Right ventricle myocardium inferior (tissue), 1 donor: ENCODE results near the gene EDN3. TPM values are rescaled to one million over a fixed set of nuclear protein-coding genes. Genes with fewer than 3 reads are reported as not detected.

Experiments
- ATAC-seq: fragments of 200-7000 bp; cut with Tn5 transposase; one replicate; pipeline ENCODE4 v1.9.1; 2020; ENCODE audit warnings: mild to moderate bottlenecking, moderate library complexity
- DNase-seq: peaks from one replicate; pipeline ENCODE4 v3.0.0; 2021; ENCODE audit errors: missing footprints
- intact Hi-C: fragments of 100-400 bp; cut with DNase I; formaldehyde crosslinking; loops from one replicate; pipeline ENCODE4 v1.11.0; 2022
- total RNA-seq: library from RNA; stranded (reverse); fragmentation: NEBNext Ultra II Directional; extraction: Animal tissue kit (Norgen Biotek cat#: 25700); gene quantifications from one replicate; pipeline ENCODE4 v1.2.1, GENCODE V29; 2021
- donor health status: DM: no; HTN: yes; CAD: no; lungs with severe emphysema.

Gene EDN3
- total RNA-seq, 1 donor from 2014 or later = not detected

DNA sequence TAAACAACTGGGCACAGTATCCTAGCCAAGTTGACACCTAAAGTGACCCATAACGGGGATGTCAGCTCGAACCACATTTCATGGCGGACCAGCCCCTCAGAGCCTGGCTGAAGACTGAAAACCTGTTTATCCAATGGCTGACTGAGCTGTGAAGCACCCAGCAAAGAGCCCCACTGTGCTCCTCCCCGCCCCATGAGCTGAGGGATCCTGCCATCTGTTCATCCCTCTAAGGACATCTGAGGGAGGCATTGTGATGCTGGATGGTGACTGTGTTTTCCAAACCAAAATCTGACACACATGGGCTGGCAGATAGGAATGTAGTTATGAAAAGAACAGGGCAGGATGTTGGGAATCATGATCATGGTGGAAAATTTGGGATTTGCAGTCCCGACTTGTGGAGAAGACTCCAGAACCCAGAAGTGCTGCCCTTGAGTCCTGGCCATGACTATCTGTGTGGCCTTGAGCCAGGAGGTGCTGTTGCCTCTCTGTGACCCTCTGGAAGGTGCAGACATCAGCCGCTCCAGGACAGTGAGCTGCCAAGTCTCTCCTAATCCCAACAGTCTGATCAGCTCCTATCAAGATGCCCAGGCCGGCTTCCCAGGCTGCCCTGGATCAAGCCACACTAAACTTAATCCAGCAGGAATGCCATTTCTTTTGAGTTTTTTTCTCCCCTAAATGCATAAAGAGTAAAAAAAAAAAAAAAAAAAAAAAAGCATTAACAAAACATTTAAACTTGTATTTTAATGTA, 5.7 kb downstream of the EDN3 start:
- intact Hi-C loops = no loop called here

DNA sequence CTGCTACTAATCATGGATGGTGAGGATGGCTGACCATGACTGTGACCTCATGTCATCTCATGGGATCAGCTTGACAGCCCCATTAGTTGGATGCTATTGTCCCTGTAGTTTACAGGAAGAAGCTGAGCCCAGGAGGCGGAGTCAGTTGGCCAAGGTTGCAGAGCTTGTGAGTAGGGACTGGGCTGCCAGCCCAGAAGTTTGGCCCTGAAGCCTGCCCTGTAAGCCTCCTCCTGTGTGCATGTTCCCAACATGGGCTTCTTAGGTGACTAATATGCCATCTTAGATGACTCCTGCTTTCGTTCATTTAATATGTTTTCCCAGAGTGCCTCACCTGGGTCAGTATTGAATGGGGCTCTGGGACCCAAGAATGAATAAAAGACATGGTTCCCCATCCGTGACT, 6.9 kb downstream of the EDN3 start:
- DNase-seq = no peak
- intact Hi-C loops = no loop called here
- no peak for ATAC-seq

More for the DNA sequence above, 5.7 kb downstream of the EDN3 start:
- no peak for DNase-seq
- no peak for ATAC-seq

DNA sequence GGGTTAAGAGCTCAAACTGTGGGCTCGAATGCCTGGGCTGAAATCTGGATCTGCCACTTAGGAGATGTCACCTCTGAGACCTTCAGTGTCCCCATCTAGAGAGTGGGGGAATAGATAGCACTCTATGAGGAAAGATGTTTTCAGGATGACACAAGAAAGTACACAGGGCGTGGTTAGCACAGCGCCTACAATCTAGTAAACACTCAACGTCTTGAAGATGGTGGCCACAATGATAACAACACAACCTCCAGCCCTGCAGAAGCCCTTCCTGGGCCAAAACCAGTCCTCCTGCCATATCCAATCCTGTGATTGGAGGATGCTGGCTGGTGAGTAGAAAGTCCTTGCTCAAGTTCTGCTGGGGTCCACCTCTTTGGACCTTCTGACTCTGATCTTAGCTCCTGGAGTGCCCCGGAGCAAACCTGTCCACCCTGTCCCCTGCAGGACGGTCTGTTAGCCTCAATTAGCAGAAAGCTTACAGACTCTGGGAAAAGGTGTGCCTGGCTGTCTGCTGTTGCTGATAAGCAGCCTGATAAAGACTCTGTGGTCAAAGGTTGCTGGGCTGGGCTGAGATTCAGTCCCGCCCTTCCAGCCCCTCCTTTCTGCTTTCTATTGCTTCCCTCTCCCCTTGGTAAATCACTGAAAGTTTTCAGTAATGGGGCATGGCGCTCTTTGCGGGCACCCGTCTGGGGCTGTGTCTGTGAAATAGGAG, 8.2 kb downstream of the EDN3 start:
- intact Hi-C loops = no loop called here
- ATAC-seq (no peak), DNase-seq (no peak)

DNA sequence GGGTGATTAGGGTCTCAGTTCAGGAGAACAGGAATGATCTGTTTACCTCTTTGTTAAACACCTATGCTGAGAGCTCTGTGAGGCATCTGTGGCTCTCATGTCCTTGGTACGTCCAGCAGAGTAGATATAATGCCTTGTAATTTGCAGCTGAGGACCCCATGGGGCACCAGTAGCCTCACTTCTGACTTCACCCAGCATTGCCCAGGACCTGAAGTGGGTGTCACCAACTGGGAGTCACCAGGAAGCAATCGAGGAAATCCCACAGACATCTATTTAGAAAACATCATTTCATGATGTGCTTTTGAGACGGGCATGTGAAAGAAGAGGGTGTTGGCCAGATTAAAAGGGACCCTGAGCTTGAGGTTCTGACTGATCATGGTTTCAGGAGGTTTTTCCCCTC, 8.8 kb downstream of the EDN3 start:
- DNase-seq (no peak), ATAC-seq (no peak)
- intact Hi-C loops = no loop called here

DNA sequence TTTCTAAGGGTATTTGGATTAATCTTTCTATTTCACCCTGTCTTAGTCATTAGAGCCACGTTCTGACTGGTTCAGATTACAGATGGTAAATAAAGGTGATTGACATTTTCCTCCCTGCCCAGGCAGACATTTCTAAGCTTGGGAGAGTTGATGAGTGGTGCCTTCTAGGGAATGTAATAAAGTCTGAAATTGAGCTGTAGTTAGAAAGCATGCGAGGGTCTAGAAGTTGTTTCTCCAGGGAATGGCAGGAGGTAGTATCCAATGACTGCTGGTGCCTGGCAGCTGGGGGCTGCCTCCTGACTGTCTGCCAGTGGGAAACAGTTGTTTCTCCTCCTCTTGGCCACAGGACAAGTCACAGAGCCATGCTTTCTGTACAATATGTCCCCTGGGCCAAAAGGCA, 14.6 kb downstream of the EDN3 start:
- DNase-seq (no peak), ATAC-seq (no peak)
- intact Hi-C loops = no loop called here

DNA sequence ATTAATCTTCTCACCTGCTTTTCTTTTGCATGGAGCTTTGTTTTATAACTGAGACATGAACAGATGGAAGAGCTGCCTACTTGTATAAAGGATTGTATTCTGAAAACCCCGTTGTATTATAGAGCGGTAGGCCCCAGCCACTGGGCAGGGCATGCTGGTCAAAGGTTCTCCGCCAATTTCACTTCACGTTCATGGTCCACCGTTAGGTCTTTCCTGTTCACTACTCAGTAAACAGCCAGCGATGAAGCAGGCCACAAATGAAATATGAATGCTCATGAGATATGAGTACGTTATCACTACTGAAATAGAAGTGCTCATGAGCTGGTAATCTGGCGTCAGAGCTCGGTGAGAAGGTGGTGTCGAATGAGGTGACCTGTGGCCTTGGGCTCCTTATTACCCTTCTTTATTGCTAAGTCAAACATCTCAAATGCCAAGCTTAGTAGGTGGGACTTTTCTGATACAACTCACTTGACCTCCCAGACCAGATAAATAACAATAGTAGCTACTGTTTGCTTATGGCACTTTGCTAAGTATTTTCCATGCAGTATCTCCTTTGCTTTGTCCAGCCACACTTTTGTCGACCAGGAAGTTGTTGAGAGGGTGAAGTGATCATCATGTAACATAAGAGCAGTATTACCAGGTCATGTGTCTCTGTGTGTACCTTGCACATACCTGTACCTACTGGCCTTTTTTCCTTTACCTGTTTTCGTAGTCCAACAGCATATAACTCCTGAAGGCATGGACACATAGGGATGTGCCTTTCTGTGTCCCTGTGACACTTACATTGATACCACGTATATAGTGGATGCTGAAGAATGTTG, 16.7 kb downstream of the EDN3 start:
- no peak for DNase-seq
- intact Hi-C loops = no loop called here
- ATAC-seq = no peak

DNA sequence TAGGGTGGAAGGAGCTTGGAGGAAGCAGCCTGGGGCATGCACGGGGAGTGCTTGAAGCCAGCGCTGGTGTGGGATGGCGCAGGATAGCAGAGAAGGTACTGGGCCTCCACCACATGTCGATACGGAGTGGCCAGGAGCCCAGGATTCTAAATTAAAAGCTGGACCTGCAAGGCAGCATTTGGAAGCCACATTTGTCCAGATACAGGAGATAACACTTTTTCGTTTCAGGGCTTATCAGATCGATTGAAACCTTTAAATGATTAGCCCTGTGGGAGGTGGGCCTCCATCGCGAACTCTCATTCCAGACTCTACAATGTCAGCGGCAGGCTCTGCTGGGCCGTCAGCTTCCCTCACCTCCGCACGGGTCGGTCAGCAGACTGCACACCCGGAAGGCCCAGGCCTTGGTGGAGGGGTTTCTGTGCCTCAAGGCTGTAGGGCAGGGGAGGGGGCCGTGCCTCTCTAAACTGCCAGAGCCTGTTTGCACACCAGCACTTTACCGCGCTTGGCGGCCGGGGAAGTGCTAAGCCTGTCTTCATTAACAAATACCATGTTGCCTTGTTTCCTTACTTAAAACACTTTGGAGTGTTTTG, 17.9 kb downstream of the EDN3 start:
- intact Hi-C loops = no loop called here
- DNase-seq = no peak
- ATAC-seq = no peak

DNA sequence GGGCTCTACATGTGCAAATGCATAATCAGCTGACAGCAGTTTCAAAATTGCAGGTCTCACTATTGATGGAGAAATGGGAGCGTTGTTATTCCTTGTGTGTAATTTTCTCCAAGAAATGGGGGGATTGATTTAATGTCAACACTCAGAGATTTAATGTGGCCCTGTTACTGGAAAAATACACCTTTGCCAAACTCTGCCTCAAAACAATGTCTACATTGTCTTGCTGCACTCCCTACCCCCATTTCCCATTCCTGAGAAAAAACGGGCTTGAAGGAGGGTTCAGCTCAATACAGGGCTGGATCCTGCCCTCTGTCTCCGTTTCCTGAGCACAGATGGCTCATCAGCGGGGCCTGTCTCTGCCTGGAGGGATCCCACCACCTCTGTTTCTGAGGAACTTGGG, 18.4 kb downstream of the EDN3 start:
- ATAC-seq = no peak
- intact Hi-C loops = no loop called here
- no peak for DNase-seq

DNA sequence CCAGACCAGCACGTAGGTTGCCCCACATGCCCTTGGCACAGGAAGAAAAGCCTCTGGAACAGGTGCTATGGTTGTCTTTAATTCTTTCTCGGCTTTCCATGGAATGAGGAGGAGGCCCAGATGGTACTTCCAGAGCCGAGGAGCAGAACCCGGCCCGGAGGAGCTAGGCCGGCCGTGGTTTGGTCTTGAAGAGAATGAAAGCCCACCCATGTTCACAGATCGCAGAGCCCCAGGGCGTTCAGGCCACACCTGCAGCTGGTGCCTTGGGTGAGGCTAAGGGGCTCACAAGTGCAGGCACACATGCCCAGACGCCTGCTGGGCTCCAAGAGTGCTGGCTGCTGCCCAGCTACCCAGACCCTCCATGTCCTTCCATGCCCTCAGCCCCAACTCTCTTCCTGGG, 20.0 kb downstream of the EDN3 start:
- no peak for ATAC-seq
- intact Hi-C loops = no loop called here
- no peak for DNase-seq

DNA sequence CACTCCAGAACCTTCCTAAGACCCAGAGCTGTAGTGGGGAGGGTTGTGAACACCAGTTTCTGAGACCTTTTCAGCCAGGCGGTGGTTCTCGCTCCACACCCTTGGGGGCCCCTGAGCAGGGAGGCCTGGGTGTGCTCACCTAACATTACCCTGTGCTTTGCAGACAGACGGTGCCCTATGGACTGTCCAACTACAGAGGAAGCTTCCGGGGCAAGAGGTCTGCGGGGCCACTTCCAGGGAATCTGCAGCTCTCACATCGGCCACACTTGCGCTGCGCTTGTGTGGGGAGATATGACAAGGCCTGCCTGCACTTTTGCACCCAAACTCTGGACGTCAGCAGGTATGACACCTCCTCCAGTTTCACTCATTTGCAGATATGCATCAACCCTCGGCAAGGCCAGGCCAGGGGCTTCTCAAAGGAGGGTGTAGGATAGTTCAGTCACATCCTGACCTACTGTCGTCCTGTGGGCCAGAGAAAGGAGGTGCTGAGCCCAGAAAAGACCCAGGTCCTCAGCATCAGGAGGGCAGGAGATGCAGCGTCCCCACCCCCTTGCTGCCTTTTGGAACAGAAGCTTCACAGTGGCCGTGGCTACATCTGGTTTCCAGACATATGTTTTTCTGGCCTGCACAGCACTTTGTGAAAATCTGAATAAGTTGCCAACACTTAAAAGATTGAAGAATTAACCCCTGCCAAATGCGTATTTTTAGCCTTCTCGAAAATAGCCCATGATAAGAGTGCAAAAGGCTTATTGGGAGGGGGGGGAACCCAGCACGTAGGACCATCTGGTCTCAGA, 20.6 kb downstream of the EDN3 start:
- no peak for DNase-seq
- intact Hi-C loops = no loop called here
- ATAC-seq = no peak

DNA sequence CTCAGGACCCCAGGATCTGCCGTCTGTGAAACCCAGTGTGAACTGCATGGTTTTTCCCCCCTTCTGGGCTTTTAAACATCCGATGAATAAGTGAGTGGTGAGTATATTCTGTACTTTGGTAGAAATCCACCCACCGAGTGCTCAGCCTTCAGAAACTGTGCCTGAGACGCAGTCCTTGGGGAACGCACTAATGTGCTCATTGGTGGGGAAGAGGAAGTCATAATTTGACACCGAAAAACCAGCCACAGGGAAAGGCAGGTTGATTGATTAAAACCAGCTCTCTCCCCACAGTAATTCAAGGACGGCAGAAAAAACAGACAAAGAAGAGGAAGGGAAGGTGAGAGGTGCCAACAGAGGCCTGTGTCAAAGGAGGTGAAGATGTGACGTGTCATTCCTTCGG, 21.7 kb downstream of the EDN3 start:
- DNase-seq (no peak), ATAC-seq (no peak)
- intact Hi-C loops = no loop called here

DNA sequence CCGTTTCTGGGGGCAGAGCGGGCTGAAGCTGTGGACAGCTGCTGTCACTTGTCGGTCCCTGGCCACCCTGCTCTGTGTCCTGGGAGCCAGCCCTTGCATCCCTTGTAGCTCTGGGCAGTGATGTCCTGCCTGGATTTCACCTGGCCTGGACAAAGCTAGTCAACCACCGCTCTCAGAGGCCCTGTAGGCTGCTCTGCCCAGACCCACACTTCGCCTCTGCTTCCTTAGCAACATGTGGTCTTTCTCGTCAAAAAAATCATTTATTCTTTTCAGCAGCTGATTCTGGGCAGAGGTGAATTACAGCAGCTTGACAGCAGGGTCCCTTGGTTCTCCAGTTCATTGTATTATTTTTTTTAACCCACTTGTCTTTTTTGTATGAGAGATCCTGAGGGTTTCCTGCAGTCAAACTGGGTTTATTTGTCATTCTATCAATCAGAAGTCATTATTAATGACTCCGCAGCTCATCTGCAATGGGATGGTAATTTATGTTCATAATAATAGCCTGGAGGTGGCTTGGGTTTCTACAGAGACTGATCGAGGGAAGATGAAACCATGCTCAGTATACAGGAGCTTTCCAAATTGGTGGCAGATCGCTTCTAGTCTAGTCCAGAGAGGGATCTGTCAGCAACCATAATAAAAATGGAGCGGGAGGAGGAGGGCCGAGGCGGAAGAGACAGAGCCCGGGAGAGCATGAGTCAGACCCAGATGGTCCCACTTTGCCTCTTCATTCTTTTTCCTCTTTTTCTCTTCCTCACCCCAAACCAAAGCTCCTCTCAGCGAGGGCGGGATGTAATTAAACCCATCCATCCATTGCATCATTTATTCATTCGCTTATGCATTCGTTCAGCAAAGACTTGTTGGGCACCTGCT, 22.4 kb downstream of the EDN3 start:
- no peak for DNase-seq
- intact Hi-C loops = no loop called here
- no peak for ATAC-seq

DNA sequence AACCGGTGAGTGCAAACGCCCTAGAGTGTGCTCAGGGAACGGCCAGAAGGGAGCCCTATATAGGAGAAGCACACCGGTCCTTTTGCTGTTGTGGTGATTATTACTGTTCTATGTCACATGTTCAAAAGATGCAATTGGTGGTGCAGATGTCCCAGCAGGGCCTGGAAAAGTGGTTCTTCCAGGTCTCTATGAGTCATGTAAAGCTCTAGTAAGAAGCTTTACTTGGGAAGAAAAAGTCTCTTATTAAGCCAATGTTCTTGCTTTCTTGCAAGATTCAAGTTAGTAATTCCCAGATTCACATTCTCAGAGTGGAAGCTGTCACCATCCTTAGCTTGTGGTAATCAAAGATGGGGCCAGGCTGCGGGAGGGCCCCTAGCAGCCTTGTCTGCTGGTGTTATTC, 23.3 kb downstream of the EDN3 start:
- intact Hi-C loops = no loop called here
- DNase-seq = no peak
- ATAC-seq = no peak

DNA sequence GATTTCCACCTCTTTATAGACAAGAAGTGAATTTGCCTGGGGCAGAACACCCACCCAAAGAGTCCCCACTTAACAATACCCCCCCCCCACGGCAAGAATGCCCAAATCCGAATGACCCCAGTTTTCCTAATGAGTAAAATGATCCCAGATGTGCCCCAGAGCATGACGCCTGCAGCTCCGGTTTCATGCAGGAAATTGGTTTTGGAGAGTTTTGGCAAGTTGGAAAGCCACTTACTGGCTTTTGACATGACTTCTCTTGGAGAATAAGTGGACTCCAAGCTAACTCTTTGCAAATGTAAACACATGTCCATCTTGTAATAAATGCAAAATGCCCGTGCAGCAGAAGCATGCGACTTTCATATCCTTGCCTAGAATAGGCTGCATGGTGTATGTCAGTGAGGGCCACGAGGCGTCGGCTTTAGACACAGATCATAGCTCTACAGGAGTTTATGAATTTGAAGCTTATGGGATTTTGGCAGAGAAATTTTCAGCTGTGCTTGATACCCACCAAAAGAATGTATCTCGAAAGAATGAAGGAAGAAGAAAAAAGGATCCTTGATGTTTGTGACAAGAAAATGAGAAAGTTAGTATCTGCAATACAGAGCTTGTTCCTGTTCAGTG, 24.2 kb downstream of the EDN3 start:
- ATAC-seq = no peak
- no peak for DNase-seq
- intact Hi-C loops = no loop called here

DNA sequence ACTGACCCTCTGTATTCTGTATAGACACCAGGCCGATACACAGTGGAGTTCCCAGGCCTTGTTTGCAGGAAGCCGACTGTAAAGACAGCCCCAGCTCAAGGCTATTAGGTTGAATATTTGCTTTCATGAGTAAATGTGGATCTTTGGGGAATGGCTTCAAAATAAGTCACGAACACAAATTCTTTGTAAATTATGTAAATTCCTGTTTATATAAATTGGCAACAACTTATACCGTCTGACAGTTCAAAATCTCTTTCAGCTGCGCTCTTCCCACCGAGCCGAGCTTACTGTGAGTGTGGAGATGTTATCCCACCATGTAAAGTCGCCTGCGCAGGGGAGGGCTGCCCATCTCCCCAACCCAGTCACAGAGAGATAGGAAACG, 24.7 kb downstream of the EDN3 start:
- ATAC-seq (no peak), DNase-seq (no peak)

DNA sequence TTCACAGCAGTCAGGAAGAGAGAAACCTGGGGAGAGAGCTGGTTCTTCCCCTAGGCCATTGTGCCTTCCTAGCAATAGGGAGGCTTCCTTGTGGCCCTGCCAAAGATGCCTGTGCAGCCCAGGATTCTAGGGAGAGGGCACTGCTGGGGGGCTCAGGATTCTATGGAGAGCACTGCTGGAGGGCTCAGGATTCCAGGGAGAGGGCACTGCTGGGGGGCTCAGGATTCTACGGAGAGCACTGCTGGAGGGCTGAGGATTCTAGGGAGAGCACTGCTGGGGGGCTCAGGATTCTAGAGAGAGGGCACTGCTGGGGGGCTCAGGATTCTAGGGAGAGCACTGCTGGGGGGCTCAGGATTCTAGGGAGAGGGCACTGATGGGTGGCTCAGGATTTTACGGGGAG, 25.8 kb downstream of the EDN3 start:
- DNase-seq (no peak), ATAC-seq (no peak)
- intact Hi-C loops = no loop called here

More for the DNA sequence above, 24.7 kb downstream of the EDN3 start:
- intact Hi-C loops = no loop called here

DNA sequence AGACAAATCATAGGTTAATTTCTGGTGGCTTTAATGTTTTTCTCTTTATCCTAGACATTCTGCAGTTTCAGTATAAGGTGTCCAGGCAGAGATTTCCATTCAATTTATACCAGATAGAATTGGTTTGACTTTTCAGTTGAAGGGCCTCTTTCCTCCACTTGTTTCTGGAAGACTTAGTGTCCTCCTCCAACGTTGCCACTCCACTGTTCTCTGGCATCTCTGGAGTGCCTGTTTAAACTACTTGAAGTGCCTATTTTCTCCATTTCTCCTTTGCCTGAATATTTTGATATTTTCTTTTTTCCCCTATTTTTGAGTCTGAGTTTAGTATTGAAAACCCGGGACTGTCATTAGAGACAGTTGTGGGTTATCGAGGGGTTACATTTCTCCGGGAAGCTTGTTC, 27.7 kb downstream of the EDN3 start:
- DNase-seq = no peak
- no peak for ATAC-seq
- intact Hi-C loops = no loop called here
